ENCODE results near the gene LY6G6D. TPM values are rescaled to one million over a fixed set of nuclear protein-coding genes. Genes with fewer than 3 reads are reported as not detected.

Gene LY6G6D
- total and polyA plus RNA-seq, 2 donors (not counting 1 experiment from before 2014, with no cell fraction given), result not detected

GRCh38 chr6:31686483-31686882 lies 28.7 kb upstream of the LY6G6D start:
- peaks cover 17 to 34% of the 10 kb centered on the region in 2 donors for H3K4me1 ChIP-seq (ENCODE audit: control insufficient read depth in 2 of 2, insufficient read depth in 2 of 2, low read length in 2 of 2)
- no peak overlapping the region for H3K4me3 ChIP-seq (ENCODE audit: control extremely low read depth in 1 of 5, extremely low read depth in 1 of 5, insufficient read depth in 1 of 5, low read depth in 2 of 5, low read length in 4 of 5)
- H2AFZ ChIP-seq (ENCODE audit: insufficient read depth, low read depth, low read length, poor library complexity, severe bottlenecking), result no peak overlapping the region
- H3K79me2 ChIP-seq (ENCODE audit: control insufficient read depth, insufficient read depth, low read length), result no peaks in the 10 kb centered on the region
- intact Hi-C loops (cut with micrococcal nuclease), result no loop called here
- no peaks in the 10 kb centered on the region for H4K20me1 ChIP-seq (ENCODE audit: control insufficient read depth, insufficient read depth, low read length, poor library complexity, severe bottlenecking)
- H3K9ac ChIP-seq (ENCODE audit: low read length), result no peak overlapping the region
- POLR2A ChIA-PET, result no interaction called here
- CTCF ChIA-PET, result interaction anchor here (1.3 to 1.4 kb wide), 2 partner anchors 135 to 144 kb away, joined by 4 to 6 read pairs; no protein-coding TSS in a partner anchor
- H3K4me2 ChIP-seq (replicated peaks; ENCODE audit: low read depth, low read length, poor library complexity, severe bottlenecking), result no peak overlapping the region
- H3K9me3 ChIP-seq (ENCODE audit: control extremely low read depth in 1 of 3, control insufficient read depth in 2 of 3, insufficient read depth in 1 of 3, low read length in 2 of 3), result no peaks in the 10 kb centered on the region
- H3K36me3 ChIP-seq (replicated peaks in 1 of 2; ENCODE audit: control extremely low read depth in 1 of 2, control insufficient read depth in 1 of 2, extremely low read depth in 1 of 2, insufficient read depth in 2 of 2, low read length in 1 of 2), result peaks cover 0 to 57% of the 10 kb centered on the region in 2 experiments
- no peak for DNase-seq
- no peak overlapping the region for H3K27ac ChIP-seq (ENCODE audit: low read length in 2 of 2)
- H3K9me3 Mint-ChIP-seq (ENCODE audit: insufficient read depth), result no peaks in the 10 kb centered on the region
- 92% methylated on average over 4 of the region's 5 CpGs for WGBS (ENCODE audit: insufficient coverage)
- ATAC-seq (ENCODE audit: low read depth), result no peak
- no peaks in the 10 kb centered on the region for H3K27me3 ChIP-seq (replicated peaks in 1 of 4; ENCODE audit: control extremely low read depth in 1 of 4, control insufficient read depth in 3 of 4, insufficient read depth in 4 of 4, low read length in 3 of 4)
- H3K4me1 Mint-ChIP-seq, result peaks cover 28% of the 10 kb centered on the region
- no peak overlapping the region for H3K27ac Mint-ChIP-seq
- TF ChIP-seq EZH2 (IDR thresholded peaks at IDR 0.05; ENCODE audit: borderline replicate concordance, insufficient read depth, low read depth, low read length, poor library complexity, severe bottlenecking), result no peak
- TF ChIP-seq CTCF (IDR thresholded peaks at IDR 0.05), result no peak
- H3K4me3 Mint-ChIP-seq, result no peak overlapping the region
- no peaks in the 10 kb centered on the region for H3K27me3 Mint-ChIP-seq

- Histone ChIP-seq H3K79me2 (ENCODE audit: control insufficient read depth, insufficient read depth, low read length) (no peaks in the 10 kb centered on the region), H3K9ac (ENCODE audit: low read length) (no peak overlapping the region), H3K4me3 (ENCODE audit: control extremely low read depth in 1 of 5, extremely low read depth in 1 of 5, insufficient read depth in 1 of 5, low read depth in 2 of 5, low read length in 4 of 5) (no peak overlapping the region), H3K36me3 (replicated peaks in 1 of 2; ENCODE audit: control extremely low read depth in 1 of 2, control insufficient read depth in 1 of 2, extremely low read depth in 1 of 2, insufficient read depth in 2 of 2, low read length in 1 of 2) (peaks cover 0 to 63% of the 10 kb centered on the region in 2 experiments), H3K4me2 (replicated peaks; ENCODE audit: low read depth, low read length, poor library complexity, severe bottlenecking) (no peak overlapping the region), H3K9me3 (ENCODE audit: control extremely low read depth in 1 of 3, control insufficient read depth in 2 of 3, insufficient read depth in 1 of 3, low read length in 2 of 3) (no peaks in the 10 kb centered on the region), H2AFZ (ENCODE audit: insufficient read depth, low read depth, low read length, poor library complexity, severe bottlenecking) (no peak overlapping the region), H4K20me1 (ENCODE audit: control insufficient read depth, insufficient read depth, low read length, poor library complexity, severe bottlenecking) (no peaks in the 10 kb centered on the region), H3K27me3 (replicated peaks in 1 of 4; ENCODE audit: control extremely low read depth in 1 of 4, control insufficient read depth in 3 of 4, insufficient read depth in 4 of 4, low read length in 3 of 4) (no peaks in the 10 kb centered on the region), H3K27ac (ENCODE audit: low read length in 2 of 2) (no peak overlapping the region), H3K4me1 (ENCODE audit: control insufficient read depth in 2 of 2, insufficient read depth in 2 of 2, low read length in 2 of 2) (peaks cover 14 to 27% of the 10 kb centered on the region in 2 donors)
- H3K9me3 Mint-ChIP-seq (ENCODE audit: insufficient read depth), result no peaks in the 10 kb centered on the region
- ATAC-seq (ENCODE audit: low read depth) (no peak), DNase-seq (no peak)
- H3K4me1 Mint-ChIP-seq, result peaks cover 21% of the 10 kb centered on the region
- WGBS (ENCODE audit: insufficient coverage), result 97% methylated on average over 6 of the region's 8 CpGs
- POLR2A ChIA-PET, result interaction anchor here (0.6 kb wide), 1 partner anchor 12 kb away, joined by 4 read pairs; no protein-coding TSS in a partner anchor
- CTCF ChIA-PET, result interaction anchor here (0.6 to 1.4 kb wide), 3 partner anchors 8 to 143 kb away, joined by 3 to 6 read pairs (median 4); no protein-coding TSS in a partner anchor
- no peak overlapping the region for H3K4me3 Mint-ChIP-seq
- no peak overlapping the region for H3K27ac Mint-ChIP-seq
- H3K27me3 Mint-ChIP-seq, result no peaks in the 10 kb centered on the region
- no peak for TF ChIP-seq CTCF (IDR thresholded peaks at IDR 0.05)
- TF ChIP-seq EZH2 (IDR thresholded peaks at IDR 0.05; ENCODE audit: borderline replicate concordance, insufficient read depth, low read depth, low read length, poor library complexity, severe bottlenecking), result no peak
- intact Hi-C loops (cut with micrococcal nuclease), result no loop called here
Observed at GRCh38 chr6:31687321-31687720, 27.8 kb upstream of the LY6G6D start.
